Tibial nerve (tissue), 4 donors: ENCODE measurements around the gene LHX3.

ENCODE experiments used
- CTCF ChIP-seq, 5 experiments: fragments of 200-600 bp in 3 of 5; fragments of 450-650 bp in 2 of 5; sonication (generic) in 3 of 5; IDR thresholded peaks; one replicate each; pipeline ENCODE4 v1.5.1; 2016 to 2019; ENCODE audit warnings: antibody characterized with exemption in 5 of 5, mild to moderate bottlenecking in 3 of 5, moderate library complexity in 2 of 5
- EP300 ChIP-seq, 2 donors: sonication (generic); formaldehyde crosslinking; IDR thresholded peaks; one replicate each; pipeline ENCODE4 v1.6.1; 2017; ENCODE audit warnings: antibody characterized with exemption in 2 of 2, mild to moderate bottlenecking in 1 of 2
- POLR2A ChIP-seq, 2 donors: fragments of 450-650 bp; IDR thresholded peaks; one replicate each; pipeline ENCODE4 v1.6.1; 2017; ENCODE audit warnings: antibody characterized with exemption in 2 of 2, mild to moderate bottlenecking in 2 of 2, moderate library complexity in 2 of 2

DNA sequence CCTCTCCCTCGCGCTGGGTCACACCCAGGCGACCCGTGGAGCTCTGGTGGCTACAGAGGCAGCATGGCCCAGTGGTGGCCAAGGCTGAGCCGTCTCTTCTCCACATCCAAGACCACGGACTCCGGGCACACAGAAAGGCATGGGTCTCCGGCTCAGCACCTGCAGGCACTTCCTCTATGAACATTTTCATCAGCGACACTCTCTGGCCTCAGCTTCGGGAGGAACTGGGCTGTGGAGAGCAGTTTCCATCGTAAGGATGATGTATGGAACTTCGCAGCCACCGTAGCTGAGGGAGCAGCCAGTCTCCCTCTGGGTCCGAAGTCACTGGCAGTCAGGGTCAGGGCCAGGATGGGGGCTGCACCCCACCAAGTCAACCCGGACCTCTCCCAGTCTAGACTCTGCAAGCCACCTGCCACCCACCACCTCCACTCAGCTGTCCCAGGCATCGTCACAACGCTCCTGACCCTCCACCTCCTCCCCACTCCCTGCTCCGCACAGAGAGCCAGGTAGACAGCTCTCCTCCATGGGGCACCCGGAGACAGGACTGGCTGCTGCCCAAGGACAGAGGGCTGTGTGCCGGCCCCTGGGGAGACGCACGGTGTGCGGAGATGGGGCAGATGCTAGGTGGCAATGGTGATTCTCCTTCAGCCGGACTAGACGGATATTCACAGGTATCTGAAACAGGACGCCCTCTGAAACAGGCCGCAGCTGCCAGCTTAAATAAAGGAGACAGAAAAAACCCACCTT is 31.0 kb upstream of the LHX3 start:
- TF ChIP-seq CTCF (IDR thresholded peaks at IDR 0.05) = no peak
- no peak for TF ChIP-seq POLR2A (IDR thresholded peaks at IDR 0.05)
- TF ChIP-seq EP300 (IDR thresholded peaks at IDR 0.05) = no peak
